Stimulated activated CD8-positive, alpha-beta memory T cell treated with anti-CD3 and anti-CD28 coated beads, Interleukin-12 subunit alpha, Interleukin-12 subunit beta, amount 100 ng/mL, for 4 hours (primary cell): ENCODE measurements around the gene USP30.
A peak's percentile ranks its signal among the peaks of the same experiment; 100 is the strongest.
"Not testable (repeated sequence)": the region's sequence is repeated elsewhere in the genome, so short reads cannot be mapped to it uniquely, and the experiment has no call there.

Source experiments
- DNase-seq: peaks from one replicate; pipeline ENCODE4 v3.0.0-alpha.2; 2020; ENCODE audit warnings: low read depth

The USP30 gene

GRCh38 chr12:109052097-109052413 is 321 bp upstream of the USP30 start:
- DNase-seq = no peak

GRCh38 chr12:109053382-109054123 is 1.2 kb downstream of the USP30 start:
- peak; percentile 8 for DNase-seq

GRCh38 chr12:109054124-109054513 is 1.7 kb downstream of the USP30 start:
- not testable (repeated sequence) for DNase-seq

- DNase-seq = no peak
Observed at GRCh38 chr12:109054520-109054919, 2.1 kb downstream of the USP30 start.

- no peak for DNase-seq
Observed at GRCh38 chr12:109056891-109057290, 4.5 kb downstream of the USP30 start.

- DNase-seq = no peak
Observed at GRCh38 chr12:109057376-109057775, 5.0 kb downstream of the USP30 start.

GRCh38 chr12:109058773-109059172 is 6.4 kb downstream of the USP30 start:
- no peak for DNase-seq

GRCh38 chr12:109064143-109064542 is 11.8 kb downstream of the USP30 start:
- no peak for DNase-seq

GRCh38 chr12:109065154-109065852 is 12.9 kb downstream of the USP30 start:
- DNase-seq = no peak

- no peak for DNase-seq
Observed at GRCh38 chr12:109065853-109066193, 13.4 kb downstream of the USP30 start.

- DNase-seq = no peak
Observed at GRCh38 chr12:109069307-109070271, 17.2 kb downstream of the USP30 start.

- no peak for DNase-seq
Observed at GRCh38 chr12:109074866-109075265, 22.5 kb downstream of the USP30 start.

GRCh38 chr12:109082751-109083150 is 30.4 kb downstream of the USP30 start:
- no peak for DNase-seq

GRCh38 chr12:109084425-109084824 is 32.0 kb downstream of the USP30 start:
- no peak for DNase-seq

- no peak for DNase-seq
Observed at GRCh38 chr12:109085590-109085989, 33.2 kb downstream of the USP30 start.

GRCh38 chr12:109087250-109087649 is 34.9 kb downstream of the USP30 start:
- no peak for DNase-seq

- no peak for DNase-seq
Observed at GRCh38 chr12:109088818-109089217, 36.4 kb downstream of the USP30 start.

GRCh38 chr12:109089683-109090082 is 37.3 kb downstream of the USP30 start:
- no peak for DNase-seq

- no peak for DNase-seq
Observed at GRCh38 chr12:109092497-109093021, 40.2 kb downstream of the USP30 start.

- DNase-seq = peak; percentile 91
Observed at GRCh38 chr12:109093022-109093918, 40.9 kb downstream of the USP30 start, which contains the start of gene ALKBH2. Gene ALKBH2, minus strand, starts transcription at chr12:109093472. Its CDS starts 686 bp downstream, at chr12:109092786.

GRCh38 chr12:109097140-109097434 is 44.7 kb downstream of the USP30 start:
- no peak for DNase-seq
